ENCODE results near the gene TMEM198.

DNA sequence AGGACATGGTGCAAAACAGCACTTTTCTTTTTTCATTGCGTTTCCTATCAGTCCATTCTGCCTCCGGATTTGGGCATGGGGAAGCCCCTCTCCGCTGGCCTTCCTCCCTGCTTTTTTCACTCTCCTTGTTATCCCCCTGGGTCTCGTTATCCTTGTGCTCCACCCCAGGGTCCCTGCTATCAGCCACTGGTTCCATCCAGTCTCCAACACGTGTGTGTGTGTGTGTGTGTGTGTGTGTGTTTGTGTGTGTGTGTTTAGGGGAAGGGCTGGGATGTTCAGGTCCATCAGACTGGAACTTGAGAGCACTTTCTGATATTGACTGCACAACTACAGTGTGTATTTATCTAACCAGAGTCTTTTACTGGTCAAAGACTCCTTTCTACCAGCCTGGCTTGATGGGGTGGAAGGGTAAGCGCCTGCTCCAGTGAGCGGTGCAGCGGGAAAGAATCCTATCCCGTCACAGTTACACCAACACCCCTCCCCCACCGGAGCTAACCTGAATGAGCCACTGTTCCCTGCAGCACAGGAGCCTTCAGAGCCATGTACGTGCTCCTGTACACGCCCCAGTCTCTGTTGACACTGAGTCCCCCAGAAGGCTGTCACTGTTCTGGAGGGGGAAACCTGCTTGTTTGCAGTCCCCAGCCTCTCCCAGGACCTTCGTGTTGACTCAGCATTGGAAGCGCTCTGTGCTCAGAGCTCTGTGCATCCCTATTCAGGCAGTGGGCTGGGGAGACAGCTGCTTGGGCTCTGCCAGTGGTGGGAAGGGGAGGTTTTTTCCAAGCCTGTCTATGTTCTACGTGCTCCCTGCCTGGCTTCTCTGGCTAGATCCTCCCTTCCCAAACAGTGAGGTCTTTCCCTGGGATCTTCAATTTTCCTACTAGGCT, 32.9 kb downstream of the TMEM198 start:
- TF ChIP-seq EZH2phosphoT487 (IDR thresholded peaks at IDR 0.05; ENCODE audit: unreplicated experiment) (no peak), POLR2AphosphoS5 (IDR thresholded peaks at IDR 0.05; ENCODE audit: low read depth) (peak; percentile 40; the same call in 1 of the 2 replicates), EZH2 (IDR thresholded peaks at IDR 0.05; ENCODE audit: low read depth, unreplicated experiment) (no peak), JUNB (IDR thresholded peaks at IDR 0.05; ENCODE audit: unreplicated experiment) (no peak), CREB1 (CRISPR knock-in tag; IDR thresholded peaks at IDR 0.05; ENCODE audit: low read depth) (peak; percentile 57; the same call in 1 of the 2 replicates), ZNF114 (CRISPR knock-in tag; IDR thresholded peaks at IDR 0.05) (no peak), STAT1 (IDR thresholded peaks at IDR 0.05; ENCODE audit: unreplicated experiment) (no peak), NANOG (IDR thresholded peaks at IDR 0.05; ENCODE audit: borderline replicate concordance) (no peak)
- TF ChIP-seq, protein P1, sequence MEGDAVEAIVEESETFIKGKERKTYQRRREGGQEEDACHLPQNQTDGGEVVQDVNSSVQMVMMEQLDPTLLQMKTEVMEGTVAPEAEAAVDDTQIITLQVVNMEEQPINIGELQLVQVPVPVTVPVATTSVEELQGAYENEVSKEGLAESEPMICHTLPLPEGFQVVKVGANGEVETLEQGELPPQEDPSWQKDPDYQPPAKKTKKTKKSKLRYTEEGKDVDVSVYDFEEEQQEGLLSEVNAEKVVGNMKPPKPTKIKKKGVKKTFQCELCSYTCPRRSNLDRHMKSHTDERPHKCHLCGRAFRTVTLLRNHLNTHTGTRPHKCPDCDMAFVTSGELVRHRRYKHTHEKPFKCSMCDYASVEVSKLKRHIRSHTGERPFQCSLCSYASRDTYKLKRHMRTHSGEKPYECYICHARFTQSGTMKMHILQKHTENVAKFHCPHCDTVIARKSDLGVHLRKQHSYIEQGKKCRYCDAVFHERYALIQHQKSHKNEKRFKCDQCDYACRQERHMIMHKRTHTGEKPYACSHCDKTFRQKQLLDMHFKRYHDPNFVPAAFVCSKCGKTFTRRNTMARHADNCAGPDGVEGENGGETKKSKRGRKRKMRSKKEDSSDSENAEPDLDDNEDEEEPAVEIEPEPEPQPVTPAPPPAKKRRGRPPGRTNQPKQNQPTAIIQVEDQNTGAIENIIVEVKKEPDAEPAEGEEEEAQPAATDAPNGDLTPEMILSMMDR (conservative IDR thresholded peaks at IDR 0.05; ENCODE audit: low read depth in 2 of 2) = no peak
- TF ChIP-seq, protein P2, sequence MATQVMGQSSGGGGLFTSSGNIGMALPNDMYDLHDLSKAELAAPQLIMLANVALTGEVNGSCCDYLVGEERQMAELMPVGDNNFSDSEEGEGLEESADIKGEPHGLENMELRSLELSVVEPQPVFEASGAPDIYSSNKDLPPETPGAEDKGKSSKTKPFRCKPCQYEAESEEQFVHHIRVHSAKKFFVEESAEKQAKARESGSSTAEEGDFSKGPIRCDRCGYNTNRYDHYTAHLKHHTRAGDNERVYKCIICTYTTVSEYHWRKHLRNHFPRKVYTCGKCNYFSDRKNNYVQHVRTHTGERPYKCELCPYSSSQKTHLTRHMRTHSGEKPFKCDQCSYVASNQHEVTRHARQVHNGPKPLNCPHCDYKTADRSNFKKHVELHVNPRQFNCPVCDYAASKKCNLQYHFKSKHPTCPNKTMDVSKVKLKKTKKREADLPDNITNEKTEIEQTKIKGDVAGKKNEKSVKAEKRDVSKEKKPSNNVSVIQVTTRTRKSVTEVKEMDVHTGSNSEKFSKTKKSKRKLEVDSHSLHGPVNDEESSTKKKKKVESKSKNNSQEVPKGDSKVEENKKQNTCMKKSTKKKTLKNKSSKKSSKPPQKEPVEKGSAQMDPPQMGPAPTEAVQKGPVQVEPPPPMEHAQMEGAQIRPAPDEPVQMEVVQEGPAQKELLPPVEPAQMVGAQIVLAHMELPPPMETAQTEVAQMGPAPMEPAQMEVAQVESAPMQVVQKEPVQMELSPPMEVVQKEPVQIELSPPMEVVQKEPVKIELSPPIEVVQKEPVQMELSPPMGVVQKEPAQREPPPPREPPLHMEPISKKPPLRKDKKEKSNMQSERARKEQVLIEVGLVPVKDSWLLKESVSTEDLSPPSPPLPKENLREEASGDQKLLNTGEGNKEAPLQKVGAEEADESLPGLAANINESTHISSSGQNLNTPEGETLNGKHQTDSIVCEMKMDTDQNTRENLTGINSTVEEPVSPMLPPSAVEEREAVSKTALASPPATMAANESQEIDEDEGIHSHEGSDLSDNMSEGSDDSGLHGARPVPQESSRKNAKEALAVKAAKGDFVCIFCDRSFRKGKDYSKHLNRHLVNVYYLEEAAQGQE (IDR thresholded peaks at IDR 0.05; ENCODE audit: unreplicated experiment) = no peak
- TF ChIP-seq, protein P3, sequence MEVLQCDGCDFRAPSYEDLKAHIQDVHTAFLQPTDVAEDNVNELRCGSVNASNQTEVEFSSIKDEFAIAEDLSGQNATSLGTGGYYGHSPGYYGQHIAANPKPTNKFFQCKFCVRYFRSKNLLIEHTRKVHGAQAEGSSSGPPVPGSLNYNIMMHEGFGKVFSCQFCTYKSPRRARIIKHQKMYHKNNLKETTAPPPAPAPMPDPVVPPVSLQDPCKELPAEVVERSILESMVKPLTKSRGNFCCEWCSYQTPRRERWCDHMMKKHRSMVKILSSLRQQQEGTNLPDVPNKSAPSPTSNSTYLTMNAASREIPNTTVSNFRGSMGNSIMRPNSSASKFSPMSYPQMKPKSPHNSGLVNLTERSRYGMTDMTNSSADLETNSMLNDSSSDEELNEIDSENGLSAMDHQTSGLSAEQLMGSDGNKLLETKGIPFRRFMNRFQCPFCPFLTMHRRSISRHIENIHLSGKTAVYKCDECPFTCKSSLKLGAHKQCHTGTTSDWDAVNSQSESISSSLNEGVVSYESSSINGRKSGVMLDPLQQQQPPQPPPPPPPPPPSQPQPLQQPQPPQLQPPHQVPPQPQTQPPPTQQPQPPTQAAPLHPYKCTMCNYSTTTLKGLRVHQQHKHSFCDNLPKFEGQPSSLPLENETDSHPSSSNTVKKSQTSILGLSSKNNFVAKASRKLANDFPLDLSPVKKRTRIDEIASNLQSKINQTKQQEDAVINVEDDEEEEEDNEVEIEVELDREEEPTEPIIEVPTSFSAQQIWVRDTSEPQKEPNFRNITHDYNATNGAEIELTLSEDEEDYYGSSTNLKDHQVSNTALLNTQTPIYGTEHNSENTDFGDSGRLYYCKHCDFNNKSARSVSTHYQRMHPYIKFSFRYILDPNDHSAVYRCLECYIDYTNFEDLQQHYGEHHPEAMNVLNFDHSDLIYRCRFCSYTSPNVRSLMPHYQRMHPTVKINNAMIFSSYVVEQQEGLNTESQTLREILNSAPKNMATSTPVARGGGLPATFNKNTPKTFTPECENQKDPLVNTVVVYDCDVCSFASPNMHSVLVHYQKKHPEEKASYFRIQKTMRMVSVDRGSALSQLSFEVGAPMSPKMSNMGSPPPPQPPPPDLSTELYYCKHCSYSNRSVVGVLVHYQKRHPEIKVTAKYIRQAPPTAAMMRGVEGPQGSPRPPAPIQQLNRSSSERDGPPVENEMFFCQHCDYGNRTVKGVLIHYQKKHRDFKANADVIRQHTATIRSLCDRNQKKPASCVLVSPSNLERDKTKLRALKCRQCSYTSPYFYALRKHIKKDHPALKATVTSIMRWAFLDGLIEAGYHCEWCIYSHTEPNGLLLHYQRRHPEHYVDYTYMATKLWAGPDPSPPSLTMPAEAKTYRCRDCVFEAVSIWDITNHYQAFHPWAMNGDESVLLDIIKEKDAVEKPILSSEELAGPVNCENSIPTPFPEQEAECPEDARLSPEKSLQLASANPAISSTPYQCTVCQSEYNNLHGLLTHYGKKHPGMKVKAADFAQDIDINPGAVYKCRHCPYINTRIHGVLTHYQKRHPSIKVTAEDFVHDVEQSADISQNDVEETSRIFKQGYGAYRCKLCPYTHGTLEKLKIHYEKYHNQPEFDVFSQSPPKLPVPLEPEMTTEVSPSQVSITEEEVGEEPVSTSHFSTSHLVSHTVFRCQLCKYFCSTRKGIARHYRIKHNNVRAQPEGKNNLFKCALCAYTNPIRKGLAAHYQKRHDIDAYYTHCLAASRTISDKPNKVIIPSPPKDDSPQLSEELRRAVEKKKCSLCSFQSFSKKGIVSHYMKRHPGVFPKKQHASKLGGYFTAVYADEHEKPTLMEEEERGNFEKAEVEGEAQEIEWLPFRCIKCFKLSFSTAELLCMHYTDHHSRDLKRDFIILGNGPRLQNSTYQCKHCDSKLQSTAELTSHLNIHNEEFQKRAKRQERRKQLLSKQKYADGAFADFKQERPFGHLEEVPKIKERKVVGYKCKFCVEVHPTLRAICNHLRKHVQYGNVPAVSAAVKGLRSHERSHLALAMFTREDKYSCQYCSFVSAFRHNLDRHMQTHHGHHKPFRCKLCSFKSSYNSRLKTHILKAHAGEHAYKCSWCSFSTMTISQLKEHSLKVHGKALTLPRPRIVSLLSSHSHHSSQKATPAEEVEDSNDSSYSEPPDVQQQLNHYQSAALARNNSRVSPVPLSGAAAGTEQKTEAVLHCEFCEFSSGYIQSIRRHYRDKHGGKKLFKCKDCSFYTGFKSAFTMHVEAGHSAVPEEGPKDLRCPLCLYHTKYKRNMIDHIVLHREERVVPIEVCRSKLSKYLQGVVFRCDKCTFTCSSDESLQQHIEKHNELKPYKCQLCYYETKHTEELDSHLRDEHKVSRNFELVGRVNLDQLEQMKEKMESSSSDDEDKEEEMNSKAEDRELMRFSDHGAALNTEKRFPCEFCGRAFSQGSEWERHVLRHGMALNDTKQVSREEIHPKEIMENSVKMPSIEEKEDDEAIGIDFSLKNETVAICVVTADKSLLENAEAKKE (CRISPR knock-in tag; IDR thresholded peaks at IDR 0.05) = no peak

All from GM23338 (cell line).